Measurements from ENCODE around the gene SPEG. TPM values are rescaled to one million over a fixed set of nuclear protein-coding genes. Genes with fewer than 3 reads are reported as not detected.

Gene SPEG
- total RNA-seq, 3 donors from 2014 or later: 0.74 to 2.1 (median 0.79) TPM

GRCh38 chr2:219464286-219465032 lies 29.8 kb downstream of the SPEG start:
- no peak for ATAC-seq
- no peak for DNase-seq
- peaks cover 2% of the 10 kb centered on the region for H3K27me3 Mint-ChIP-seq (ENCODE audit: low read depth)
- no peaks in the 10 kb centered on the region for H3K36me3 Mint-ChIP-seq (ENCODE audit: insufficient read depth)
- H3K9me3 Mint-ChIP-seq: no peaks in the 10 kb centered on the region
- H3K4me3 Mint-ChIP-seq: no peak overlapping the region
- no peaks in the 10 kb centered on the region for H3K4me1 Mint-ChIP-seq (ENCODE audit: low read depth)

GRCh38 chr2:219465659-219466561 lies 31.3 kb downstream of the SPEG start:
- DNase-seq (no peak), ATAC-seq (no peak)
- no peaks in the 10 kb centered on the region for H3K4me1 Mint-ChIP-seq (ENCODE audit: low read depth)
- H3K27me3 Mint-ChIP-seq (ENCODE audit: low read depth): no peaks in the 10 kb centered on the region
- H3K36me3 Mint-ChIP-seq (ENCODE audit: insufficient read depth): no peaks in the 10 kb centered on the region
- no peak overlapping the region for H3K4me3 Mint-ChIP-seq
- no peaks in the 10 kb centered on the region for H3K9me3 Mint-ChIP-seq

GRCh38 chr2:219466816-219467735 lies 32.4 kb downstream of the SPEG start:
- H3K27me3 Mint-ChIP-seq (ENCODE audit: low read depth): no peaks in the 10 kb centered on the region
- no peaks in the 10 kb centered on the region for H3K4me1 Mint-ChIP-seq (ENCODE audit: low read depth)
- ATAC-seq: no peak
- H3K4me3 Mint-ChIP-seq: no peak overlapping the region
- H3K36me3 Mint-ChIP-seq (ENCODE audit: insufficient read depth): no peaks in the 10 kb centered on the region
- H3K9me3 Mint-ChIP-seq: no peaks in the 10 kb centered on the region
- DNase-seq: no peak

GRCh38 chr2:219467736-219468075 lies 33.1 kb downstream of the SPEG start:
- H3K4me3 Mint-ChIP-seq: no peak overlapping the region
- H3K27me3 Mint-ChIP-seq (ENCODE audit: low read depth): no peaks in the 10 kb centered on the region
- no peaks in the 10 kb centered on the region for H3K4me1 Mint-ChIP-seq (ENCODE audit: low read depth)
- no peaks in the 10 kb centered on the region for H3K9me3 Mint-ChIP-seq
- ATAC-seq (no peak), DNase-seq (no peak)
- no peaks in the 10 kb centered on the region for H3K36me3 Mint-ChIP-seq (ENCODE audit: insufficient read depth)

GRCh38 chr2:219468410-219469185 lies 34.0 kb downstream of the SPEG start:
- DNase-seq: no peak
- Mint-ChIP-seq H3K4me3 (no peak overlapping the region), H3K4me1 (ENCODE audit: low read depth) (no peaks in the 10 kb centered on the region), H3K27me3 (ENCODE audit: low read depth) (no peaks in the 10 kb centered on the region), H3K9me3 (no peaks in the 10 kb centered on the region), H3K36me3 (ENCODE audit: insufficient read depth) (no peaks in the 10 kb centered on the region)
- ATAC-seq: no peak

- Mint-ChIP-seq H3K36me3 (ENCODE audit: insufficient read depth) (no peaks in the 10 kb centered on the region), H3K4me1 (ENCODE audit: low read depth) (no peaks in the 10 kb centered on the region), H3K9me3 (no peaks in the 10 kb centered on the region), H3K27me3 (ENCODE audit: low read depth) (no peaks in the 10 kb centered on the region), H3K4me3 (no peak overlapping the region)
- DNase-seq (no peak), ATAC-seq (no peak)
These were observed 34.6 kb downstream of the SPEG start for GRCh38 chr2:219469186-219469724.

GRCh38 chr2:219470429-219470828 lies 35.8 kb downstream of the SPEG start:
- DNase-seq (no peak), ATAC-seq (no peak)

GRCh38 chr2:219471476-219472371 lies 37.1 kb downstream of the SPEG start:
- Mint-ChIP-seq H3K27me3 (ENCODE audit: low read depth) (peaks cover 7% of the 10 kb centered on the region), H3K4me3 (no peak overlapping the region), H3K9me3 (no peaks in the 10 kb centered on the region), H3K4me1 (ENCODE audit: low read depth) (peaks cover 4% of the 10 kb centered on the region), H3K36me3 (ENCODE audit: insufficient read depth) (no peaks in the 10 kb centered on the region)
- ATAC-seq (no peak), DNase-seq (no peak)

More at GRCh38 chr2:219470429-219470828, 35.8 kb downstream of the SPEG start:
- H3K27me3 Mint-ChIP-seq (ENCODE audit: low read depth): peaks cover under 1% of the 10 kb centered on the region
- H3K4me3 Mint-ChIP-seq: no peak overlapping the region
- no peaks in the 10 kb centered on the region for H3K4me1 Mint-ChIP-seq (ENCODE audit: low read depth)
- H3K9me3 Mint-ChIP-seq: no peaks in the 10 kb centered on the region
- no peaks in the 10 kb centered on the region for H3K36me3 Mint-ChIP-seq (ENCODE audit: insufficient read depth)

GRCh38 chr2:219472629-219473187 lies 38.1 kb downstream of the SPEG start:
- DNase-seq: no peak
- ATAC-seq: no peak
- Mint-ChIP-seq H3K27me3 (ENCODE audit: low read depth) (peaks cover 7% of the 10 kb centered on the region), H3K9me3 (no peaks in the 10 kb centered on the region), H3K36me3 (ENCODE audit: insufficient read depth) (no peaks in the 10 kb centered on the region), H3K4me1 (ENCODE audit: low read depth) (peaks cover 4% of the 10 kb centered on the region), H3K4me3 (no peak overlapping the region)

GRCh38 chr2:219473511-219473910 lies 38.9 kb downstream of the SPEG start:
- ATAC-seq: no peak
- no peak for DNase-seq
- H3K9me3 Mint-ChIP-seq: no peaks in the 10 kb centered on the region
- no peaks in the 10 kb centered on the region for H3K36me3 Mint-ChIP-seq (ENCODE audit: insufficient read depth)
- H3K4me1 Mint-ChIP-seq (ENCODE audit: low read depth): peaks cover 4% of the 10 kb centered on the region
- H3K27me3 Mint-ChIP-seq (ENCODE audit: low read depth): peaks cover 7% of the 10 kb centered on the region
- no peak overlapping the region for H3K4me3 Mint-ChIP-seq

- Mint-ChIP-seq H3K4me3 (no peak overlapping the region), H3K9me3 (no peaks in the 10 kb centered on the region), H3K27me3 (ENCODE audit: low read depth) (peaks cover 7% of the 10 kb centered on the region), H3K4me1 (ENCODE audit: low read depth) (peaks cover 4% of the 10 kb centered on the region), H3K36me3 (ENCODE audit: insufficient read depth) (no peaks in the 10 kb centered on the region)
- ATAC-seq (no peak), DNase-seq (no peak)
These were observed 39.8 kb downstream of the SPEG start for GRCh38 chr2:219474285-219475060.

GRCh38 chr2:219475278-219475677 lies 40.6 kb downstream of the SPEG start:
- Mint-ChIP-seq H3K27me3 (ENCODE audit: low read depth) (peaks cover 7% of the 10 kb centered on the region), H3K4me1 (ENCODE audit: low read depth) (peaks cover 4% of the 10 kb centered on the region), H3K4me3 (no peak overlapping the region), H3K9me3 (no peaks in the 10 kb centered on the region), H3K36me3 (ENCODE audit: insufficient read depth) (no peaks in the 10 kb centered on the region)
- ATAC-seq (no peak), DNase-seq (no peak)
